Neural progenitor cell (in vitro differentiated cells): Measurements from ENCODE around the gene VPS51. TPM values are rescaled to one million over a fixed set of nuclear protein-coding genes. Genes with fewer than 3 reads are reported as not detected.

Experiments
- DNase-seq: peaks from one replicate; pipeline ENCODE4 v3.0.0-alpha.2; 2016; ENCODE audit warnings: low spot score
- H2AFZ ChIP-seq: fragments of 200-600 bp; sonication (generic); replicated peaks from 2 replicates; pipeline ENCODE4 v1.6.1; 2016; ENCODE audit warnings: antibody characterized with exemption
- H3F3A ChIP-seq: fragments of 200-600 bp; sonication (generic); 2 replicates; pipeline ENCODE4 v1.6.1; 2016; ENCODE audit warnings: antibody characterized with exemption, low read depth
- H3K27ac ChIP-seq: fragments of 200-600 bp; sonication (generic); 2 replicates; pipeline ENCODE4 v1.5.1; 2016; ENCODE audit warnings: mild to moderate bottlenecking
- H3K27me3 ChIP-seq: fragments of 200-600 bp; sonication (generic); 2 replicates; pipeline ENCODE4 v1.6.1; 2016; ENCODE audit warnings: mild to moderate bottlenecking, moderate library complexity
- H3K36me3 ChIP-seq: fragments of 200-600 bp; sonication (generic); 2 replicates; pipeline ENCODE4 v1.5.1; 2016
- H3K4me1 ChIP-seq: fragments of 200-600 bp; sonication (generic); 2 replicates; pipeline ENCODE4 v1.6.1; 2016; ENCODE audit warnings: mixed run types
- H3K4me2 ChIP-seq: fragments of 200-600 bp; sonication (generic); 2 replicates; pipeline ENCODE4 v1.6.1; 2016
- H3K4me3 ChIP-seq: fragments of 200-600 bp; sonication (generic); 2 replicates; pipeline ENCODE4 v1.5.1; 2016
- H3K79me2 ChIP-seq: fragments of 200-600 bp; sonication (generic); 2 replicates; pipeline ENCODE4 v1.6.1; 2016; ENCODE audit warnings: low read depth
- H3K9ac ChIP-seq: fragments of 200-600 bp; sonication (generic); 2 replicates; pipeline ENCODE4 v1.6.1; 2016
- H3K9me3 ChIP-seq: fragments of 200-600 bp; sonication (generic); 2 replicates; pipeline ENCODE4 v1.5.1; 2016; ENCODE audit warnings: low read depth
- H4K20me1 ChIP-seq: fragments of 200-600 bp; sonication (generic); 2 replicates; pipeline ENCODE4 v1.6.1; 2016; ENCODE audit warnings: low read depth
- H3K27ac Mint-ChIP-seq: 3 replicates; pipeline ENCODE4 v1.8.0; 2021; ENCODE audit warnings: mixed read lengths
- H3K27me3 Mint-ChIP-seq: 2 replicates; pipeline ENCODE4 v1.8.0; 2022; ENCODE audit warnings: low read depth, mild to moderate bottlenecking, inconsistent platforms, moderate library complexity, mixed read lengths; ENCODE audit not compliant: insufficient read depth
- H3K36me3 Mint-ChIP-seq: 3 replicates; pipeline ENCODE4 v1.8.0; 2021; ENCODE audit warnings: mixed read lengths
- H3K4me1 Mint-ChIP-seq: 3 replicates; pipeline ENCODE4 v1.8.0; 2021; ENCODE audit warnings: mixed read lengths
- H3K4me3 Mint-ChIP-seq: 3 replicates; pipeline ENCODE4 v1.8.0; 2021; ENCODE audit warnings: mild to moderate bottlenecking, moderate library complexity, mixed read lengths
- H3K9me3 Mint-ChIP-seq: 3 replicates; pipeline ENCODE4 v1.8.0; 2020; ENCODE audit warnings: mixed read lengths
- EZH2 ChIP-seq: fragments of 200-600 bp; sonication (generic); IDR thresholded peaks from 2 replicates; pipeline ENCODE4 v1.6.1; 2017; ENCODE audit warnings: antibody characterized with exemption, mild to moderate bottlenecking, moderate library complexity
- EZH2phosphoT487 ChIP-seq: fragments of 200-600 bp; sonication (generic); IDR thresholded peaks from 2 replicates; pipeline ENCODE4 v1.6.1; 2017; ENCODE audit warnings: antibody characterized with exemption
- total RNA-seq: library from RNA; depleted of rRNA; stranded (reverse); fragments of >200 nt; gene quantifications from 2 replicates; pipeline ENCODE4 v1.2.3, GENCODE V29; 2015; ENCODE audit warnings: low replicate concordance
- TF ChIP-seq, protein P1 (sequence below): fragments of 200-600 bp; sonication (generic); IDR thresholded peaks from 2 replicates; pipeline ENCODE4 v1.5.1; 2017; ENCODE audit warnings: antibody characterized with exemption, mild to moderate bottlenecking

The VPS51 gene
- total RNA-seq, 1 donor from 2014 or later = 80.4 TPM

DNA sequence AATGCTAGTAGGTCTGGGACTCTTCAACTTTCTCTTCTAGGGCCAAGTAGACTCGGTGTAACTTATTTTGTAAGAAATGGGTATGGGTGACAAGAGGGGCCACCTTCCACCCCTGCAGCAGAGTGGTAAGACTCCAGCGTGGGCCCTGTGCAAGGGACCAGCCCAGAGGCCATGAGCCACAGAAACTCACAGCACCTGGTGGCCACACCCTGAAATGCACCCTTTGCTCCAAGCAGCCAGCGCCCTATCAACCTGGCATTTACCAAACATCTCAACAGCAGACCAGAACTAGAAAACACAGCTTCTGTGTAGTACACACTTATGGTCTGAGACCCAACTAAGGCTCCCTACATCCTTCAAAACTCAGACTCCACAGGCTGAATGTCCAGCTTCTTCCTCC is 17.9 kb upstream of the VPS51 start:
- peak overlapping the region; percentile 18 for H3K4me3 Mint-ChIP-seq
- H3K79me2 ChIP-seq = peaks cover 52% of the 10 kb centered on the region

DNA sequence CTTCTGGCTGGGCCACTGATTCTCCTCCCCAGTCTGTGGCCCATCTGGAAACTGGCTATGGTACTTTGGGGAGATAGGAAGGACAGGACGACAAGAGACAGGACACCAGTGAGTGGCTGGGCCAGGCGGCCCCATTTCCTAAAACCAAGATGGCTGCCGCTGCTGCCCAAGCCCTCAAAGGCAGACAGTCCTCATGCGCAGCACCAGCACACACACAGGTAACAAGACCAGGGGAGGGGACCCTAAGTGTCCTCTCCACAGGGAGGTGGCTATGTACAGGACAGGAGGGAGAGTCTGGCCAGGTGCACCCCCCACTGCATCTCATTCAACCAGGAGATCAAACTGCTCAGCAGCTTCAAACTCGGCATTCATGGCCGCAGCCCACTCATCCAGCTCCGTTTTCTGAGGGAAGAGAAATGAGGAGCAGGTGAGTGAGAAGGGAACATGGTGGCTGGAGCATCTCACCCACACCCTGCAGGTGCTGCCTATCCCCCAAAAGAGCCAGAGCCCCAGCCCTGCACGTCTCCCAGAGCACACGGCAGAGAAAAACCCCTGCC is 17.1 kb upstream of the VPS51 start:
- no peak for DNase-seq
- Histone ChIP-seq H3K79me2 (peaks cover 59% of the 10 kb centered on the region), H3K4me2 (no peak overlapping the region), H3K36me3 (peaks cover 5% of the 10 kb centered on the region), H3K4me3 (no peak overlapping the region), H3K4me1 (peaks cover 8% of the 10 kb centered on the region), H4K20me1 (peaks cover 16% of the 10 kb centered on the region), H3K27me3 (no peaks in the 10 kb centered on the region), H3K9me3 (no peaks in the 10 kb centered on the region), H3K9ac (no peak overlapping the region), H3K27ac (no peak overlapping the region), H2AFZ (no peak overlapping the region), H3F3A (peaks cover 17% of the 10 kb centered on the region)
- Mint-ChIP-seq H3K4me3 (no peak overlapping the region), H3K36me3 (peaks cover 36% of the 10 kb centered on the region), H3K27ac (no peak overlapping the region), H3K4me1 (peaks cover 23% of the 10 kb centered on the region), H3K27me3 (peaks cover 2% of the 10 kb centered on the region), H3K9me3 (no peaks in the 10 kb centered on the region)
- TF ChIP-seq EZH2 = no peak
- TF ChIP-seq, protein P1, sequence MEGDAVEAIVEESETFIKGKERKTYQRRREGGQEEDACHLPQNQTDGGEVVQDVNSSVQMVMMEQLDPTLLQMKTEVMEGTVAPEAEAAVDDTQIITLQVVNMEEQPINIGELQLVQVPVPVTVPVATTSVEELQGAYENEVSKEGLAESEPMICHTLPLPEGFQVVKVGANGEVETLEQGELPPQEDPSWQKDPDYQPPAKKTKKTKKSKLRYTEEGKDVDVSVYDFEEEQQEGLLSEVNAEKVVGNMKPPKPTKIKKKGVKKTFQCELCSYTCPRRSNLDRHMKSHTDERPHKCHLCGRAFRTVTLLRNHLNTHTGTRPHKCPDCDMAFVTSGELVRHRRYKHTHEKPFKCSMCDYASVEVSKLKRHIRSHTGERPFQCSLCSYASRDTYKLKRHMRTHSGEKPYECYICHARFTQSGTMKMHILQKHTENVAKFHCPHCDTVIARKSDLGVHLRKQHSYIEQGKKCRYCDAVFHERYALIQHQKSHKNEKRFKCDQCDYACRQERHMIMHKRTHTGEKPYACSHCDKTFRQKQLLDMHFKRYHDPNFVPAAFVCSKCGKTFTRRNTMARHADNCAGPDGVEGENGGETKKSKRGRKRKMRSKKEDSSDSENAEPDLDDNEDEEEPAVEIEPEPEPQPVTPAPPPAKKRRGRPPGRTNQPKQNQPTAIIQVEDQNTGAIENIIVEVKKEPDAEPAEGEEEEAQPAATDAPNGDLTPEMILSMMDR = no peak

More for the DNA sequence above, 17.9 kb upstream of the VPS51 start:
- Histone ChIP-seq H3K4me3 (no peak overlapping the region), H3K27ac (no peak overlapping the region), H4K20me1 (peaks cover 16% of the 10 kb centered on the region), H2AFZ (no peak overlapping the region), H3K27me3 (no peaks in the 10 kb centered on the region), H3K4me2 (no peak overlapping the region), H3F3A (peaks cover 17% of the 10 kb centered on the region), H3K9ac (no peak overlapping the region), H3K36me3 (peaks cover 5% of the 10 kb centered on the region), H3K9me3 (no peaks in the 10 kb centered on the region), H3K4me1 (peaks cover 8% of the 10 kb centered on the region)
- no peak for TF ChIP-seq EZH2
- TF ChIP-seq, protein P1 = peak; percentile 67
- Mint-ChIP-seq H3K27me3 (peaks cover 2% of the 10 kb centered on the region), H3K4me1 (peaks cover 23% of the 10 kb centered on the region), H3K9me3 (no peaks in the 10 kb centered on the region), H3K27ac (no peak overlapping the region), H3K36me3 (peaks cover 36% of the 10 kb centered on the region)
- DNase-seq = peak; percentile 57

DNA sequence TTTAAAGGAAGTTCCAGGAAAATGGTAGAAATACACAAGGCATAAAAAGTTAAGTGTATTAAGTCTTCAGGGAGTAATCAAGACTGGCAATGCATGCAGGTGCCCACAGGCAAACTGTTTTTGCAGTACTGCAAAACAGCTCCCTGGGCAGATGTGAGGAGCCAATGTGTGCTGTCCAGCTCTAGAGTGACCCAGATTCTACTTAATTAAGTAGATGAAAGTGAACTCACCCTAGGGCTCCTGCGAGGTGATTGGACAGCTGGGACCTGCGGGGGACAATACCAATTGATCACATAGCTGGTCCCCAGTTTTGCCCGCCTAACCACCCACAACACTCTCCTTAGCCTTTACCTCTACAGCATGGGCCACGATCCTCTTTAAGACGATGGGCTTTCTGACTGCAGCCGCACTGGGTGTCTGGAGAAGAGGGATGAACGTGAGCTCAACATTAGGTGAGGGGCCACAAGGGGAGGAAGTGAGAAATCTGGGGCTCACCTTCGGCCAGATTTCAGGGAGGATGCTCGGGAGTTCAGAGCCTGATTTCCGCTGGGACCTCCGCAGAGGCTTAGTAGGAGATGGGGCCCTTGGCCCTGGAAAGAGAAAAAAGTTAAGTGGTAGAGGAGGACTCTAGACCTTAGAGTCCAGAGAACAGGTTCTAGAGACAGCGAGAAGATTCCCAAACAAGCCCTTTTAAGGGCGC is 12.7 kb upstream of the VPS51 start:
- peak; percentile 18 for DNase-seq
- no peak overlapping the region for H3K27ac ChIP-seq
- peak overlapping the region; percentile 98 for H3K4me3 Mint-ChIP-seq
- TF ChIP-seq EZH2 (no peak), EZH2phosphoT487 (no peak)
- TF ChIP-seq, protein P1 = no peak
- peak overlapping the region; percentile 96 for H3K4me2 ChIP-seq
- no peaks in the 10 kb centered on the region for H3K9me3 ChIP-seq
- H3F3A ChIP-seq = peaks cover 21% of the 10 kb centered on the region
- peaks cover 27% of the 10 kb centered on the region for H3K4me1 Mint-ChIP-seq
- peak overlapping the region; percentile 96 for H3K27ac Mint-ChIP-seq
- peaks cover 7% of the 10 kb centered on the region for H4K20me1 ChIP-seq
- H3K79me2 ChIP-seq = peaks cover 57% of the 10 kb centered on the region
- H3K4me1 ChIP-seq = peaks cover 14% of the 10 kb centered on the region
- H3K4me3 ChIP-seq = peak overlapping the region; percentile 91
- no peaks in the 10 kb centered on the region for H3K27me3 ChIP-seq
- peak overlapping the region; percentile 90 for H3K9ac ChIP-seq
- H3K36me3 Mint-ChIP-seq = peaks cover 20% of the 10 kb centered on the region
- peaks cover 5% of the 10 kb centered on the region for H3K36me3 ChIP-seq
- H3K27me3 Mint-ChIP-seq = peaks cover 4% of the 10 kb centered on the region
- H2AFZ ChIP-seq = peak overlapping the region; percentile 83
- no peaks in the 10 kb centered on the region for H3K9me3 Mint-ChIP-seq
